HEK293T (cell line): ENCODE data around the gene YOD1.

Experiments used
- ARNT ChIP-seq: fragments of 450-650 bp; IDR thresholded peaks from 2 replicates; pipeline ENCODE4 v1.6.1; 2017; ENCODE audit warnings: mild to moderate bottlenecking
- BHLHE40 ChIP-seq: fragments of 450-650 bp; IDR thresholded peaks from 2 replicates; pipeline ENCODE4 v1.6.1; 2016; ENCODE audit warnings: mild to moderate bottlenecking, moderate library complexity, borderline replicate concordance
- ELF4 ChIP-seq: fragments of 450-650 bp; IDR thresholded peaks from 2 replicates; pipeline ENCODE4 v1.6.1; 2017; ENCODE audit warnings: antibody characterized with exemption
- FOXA1 ChIP-seq: fragments of 450-650 bp; IDR thresholded peaks from 2 replicates; pipeline ENCODE4 v1.6.1; 2016; ENCODE audit warnings: mild to moderate bottlenecking
- FOXK2 ChIP-seq: fragments of 450-650 bp; IDR thresholded peaks from 2 replicates; pipeline ENCODE4 v1.6.1; 2016; ENCODE audit warnings: mild to moderate bottlenecking
- NFRKB ChIP-seq: fragments of 450-650 bp; IDR thresholded peaks from 2 replicates; pipeline ENCODE4 v1.6.1; 2016; ENCODE audit warnings: mild to moderate bottlenecking, moderate library complexity
- SP1 ChIP-seq: fragments of 450-650 bp; IDR thresholded peaks from 2 replicates; pipeline ENCODE4 v1.6.1; 2017
- ZNF384 ChIP-seq: fragments of 450-650 bp; IDR thresholded peaks from 2 replicates; pipeline ENCODE4 v1.6.1; 2016

- TF ChIP-seq ELF4 (no peak), ARNT (no peak), NFRKB (no peak), FOXA1 (no peak), SP1 (no peak), BHLHE40 (no peak), ZNF384 (no peak), FOXK2 (no peak)
Observed at GRCh38 chr1:207049054-207049453, 2.0 kb downstream of the YOD1 start.
